ENCODE results near the gene GPRIN2.

- TF ChIP-seq, protein P1, sequence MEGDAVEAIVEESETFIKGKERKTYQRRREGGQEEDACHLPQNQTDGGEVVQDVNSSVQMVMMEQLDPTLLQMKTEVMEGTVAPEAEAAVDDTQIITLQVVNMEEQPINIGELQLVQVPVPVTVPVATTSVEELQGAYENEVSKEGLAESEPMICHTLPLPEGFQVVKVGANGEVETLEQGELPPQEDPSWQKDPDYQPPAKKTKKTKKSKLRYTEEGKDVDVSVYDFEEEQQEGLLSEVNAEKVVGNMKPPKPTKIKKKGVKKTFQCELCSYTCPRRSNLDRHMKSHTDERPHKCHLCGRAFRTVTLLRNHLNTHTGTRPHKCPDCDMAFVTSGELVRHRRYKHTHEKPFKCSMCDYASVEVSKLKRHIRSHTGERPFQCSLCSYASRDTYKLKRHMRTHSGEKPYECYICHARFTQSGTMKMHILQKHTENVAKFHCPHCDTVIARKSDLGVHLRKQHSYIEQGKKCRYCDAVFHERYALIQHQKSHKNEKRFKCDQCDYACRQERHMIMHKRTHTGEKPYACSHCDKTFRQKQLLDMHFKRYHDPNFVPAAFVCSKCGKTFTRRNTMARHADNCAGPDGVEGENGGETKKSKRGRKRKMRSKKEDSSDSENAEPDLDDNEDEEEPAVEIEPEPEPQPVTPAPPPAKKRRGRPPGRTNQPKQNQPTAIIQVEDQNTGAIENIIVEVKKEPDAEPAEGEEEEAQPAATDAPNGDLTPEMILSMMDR (IDR thresholded peaks at IDR 0.05; ENCODE audit: insufficient read depth, low read length) = no peak
- TF ChIP-seq, protein P2, sequence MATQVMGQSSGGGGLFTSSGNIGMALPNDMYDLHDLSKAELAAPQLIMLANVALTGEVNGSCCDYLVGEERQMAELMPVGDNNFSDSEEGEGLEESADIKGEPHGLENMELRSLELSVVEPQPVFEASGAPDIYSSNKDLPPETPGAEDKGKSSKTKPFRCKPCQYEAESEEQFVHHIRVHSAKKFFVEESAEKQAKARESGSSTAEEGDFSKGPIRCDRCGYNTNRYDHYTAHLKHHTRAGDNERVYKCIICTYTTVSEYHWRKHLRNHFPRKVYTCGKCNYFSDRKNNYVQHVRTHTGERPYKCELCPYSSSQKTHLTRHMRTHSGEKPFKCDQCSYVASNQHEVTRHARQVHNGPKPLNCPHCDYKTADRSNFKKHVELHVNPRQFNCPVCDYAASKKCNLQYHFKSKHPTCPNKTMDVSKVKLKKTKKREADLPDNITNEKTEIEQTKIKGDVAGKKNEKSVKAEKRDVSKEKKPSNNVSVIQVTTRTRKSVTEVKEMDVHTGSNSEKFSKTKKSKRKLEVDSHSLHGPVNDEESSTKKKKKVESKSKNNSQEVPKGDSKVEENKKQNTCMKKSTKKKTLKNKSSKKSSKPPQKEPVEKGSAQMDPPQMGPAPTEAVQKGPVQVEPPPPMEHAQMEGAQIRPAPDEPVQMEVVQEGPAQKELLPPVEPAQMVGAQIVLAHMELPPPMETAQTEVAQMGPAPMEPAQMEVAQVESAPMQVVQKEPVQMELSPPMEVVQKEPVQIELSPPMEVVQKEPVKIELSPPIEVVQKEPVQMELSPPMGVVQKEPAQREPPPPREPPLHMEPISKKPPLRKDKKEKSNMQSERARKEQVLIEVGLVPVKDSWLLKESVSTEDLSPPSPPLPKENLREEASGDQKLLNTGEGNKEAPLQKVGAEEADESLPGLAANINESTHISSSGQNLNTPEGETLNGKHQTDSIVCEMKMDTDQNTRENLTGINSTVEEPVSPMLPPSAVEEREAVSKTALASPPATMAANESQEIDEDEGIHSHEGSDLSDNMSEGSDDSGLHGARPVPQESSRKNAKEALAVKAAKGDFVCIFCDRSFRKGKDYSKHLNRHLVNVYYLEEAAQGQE (IDR thresholded peaks at IDR 0.05; ENCODE audit: insufficient replicate concordance, low read depth) = no peak
- no peak for TF ChIP-seq SPI1 (IDR thresholded peaks at IDR 0.05; ENCODE audit: borderline replicate concordance, low read depth)
- TF ChIP-seq POLR2AphosphoS5 (IDR thresholded peaks at IDR 0.05; ENCODE audit: low read depth) = no peak
- TF ChIP-seq GABPA (IDR thresholded peaks at IDR 0.05; ENCODE audit: low read depth) = no peak
These were observed 33.1 kb downstream of the GPRIN2 start for GRCh38 chr10:46523119-46523961.

All from HL-60 (cell line).